22Rv1 (cell line): Measurements from ENCODE around the gene GNG7.
"Not testable (repeated sequence)": the region's sequence is repeated elsewhere in the genome, so short reads cannot be mapped to it uniquely, and the experiment has no call there.

Experiments used
- H3K27ac ChIP-seq: fragments of 450-650 bp; 2 replicates; pipeline ENCODE4 v1.5.1; 2017
- ZFX ChIP-seq: fragments of 450-650 bp; IDR thresholded peaks from 2 replicates; pipeline ENCODE4 v1.6.1; 2017; ENCODE audit warnings: antibody characterized with exemption, borderline replicate concordance
- TF ChIP-seq, protein P1 (sequence below): fragments of 450-650 bp; IDR thresholded peaks from 2 replicates; pipeline ENCODE4 v1.5.1; 2017; ENCODE audit warnings: mild to moderate bottlenecking

GNG7 gene

DNA sequence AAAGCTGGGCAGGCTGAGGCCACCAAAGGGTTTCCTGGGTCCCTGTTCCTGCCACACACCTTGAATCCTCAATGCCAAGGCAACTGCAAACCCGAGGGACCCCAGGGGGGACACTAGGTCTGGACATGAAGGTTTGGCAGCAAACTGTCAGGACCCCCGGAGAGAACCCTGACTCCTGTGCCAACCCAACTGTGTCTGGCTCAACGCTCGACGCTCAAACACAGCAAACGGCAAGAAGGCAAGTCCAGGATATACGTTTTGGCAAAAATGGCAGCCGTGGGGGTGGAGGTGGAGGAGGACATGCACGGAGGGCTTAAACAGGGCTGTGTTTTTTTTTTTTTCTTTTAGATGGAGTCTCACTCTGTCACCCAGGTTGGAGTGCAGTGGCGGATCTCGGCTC is 153.5 kb downstream of the GNG7 start:
- TF ChIP-seq ZFX: no peak
- TF ChIP-seq, protein P1, sequence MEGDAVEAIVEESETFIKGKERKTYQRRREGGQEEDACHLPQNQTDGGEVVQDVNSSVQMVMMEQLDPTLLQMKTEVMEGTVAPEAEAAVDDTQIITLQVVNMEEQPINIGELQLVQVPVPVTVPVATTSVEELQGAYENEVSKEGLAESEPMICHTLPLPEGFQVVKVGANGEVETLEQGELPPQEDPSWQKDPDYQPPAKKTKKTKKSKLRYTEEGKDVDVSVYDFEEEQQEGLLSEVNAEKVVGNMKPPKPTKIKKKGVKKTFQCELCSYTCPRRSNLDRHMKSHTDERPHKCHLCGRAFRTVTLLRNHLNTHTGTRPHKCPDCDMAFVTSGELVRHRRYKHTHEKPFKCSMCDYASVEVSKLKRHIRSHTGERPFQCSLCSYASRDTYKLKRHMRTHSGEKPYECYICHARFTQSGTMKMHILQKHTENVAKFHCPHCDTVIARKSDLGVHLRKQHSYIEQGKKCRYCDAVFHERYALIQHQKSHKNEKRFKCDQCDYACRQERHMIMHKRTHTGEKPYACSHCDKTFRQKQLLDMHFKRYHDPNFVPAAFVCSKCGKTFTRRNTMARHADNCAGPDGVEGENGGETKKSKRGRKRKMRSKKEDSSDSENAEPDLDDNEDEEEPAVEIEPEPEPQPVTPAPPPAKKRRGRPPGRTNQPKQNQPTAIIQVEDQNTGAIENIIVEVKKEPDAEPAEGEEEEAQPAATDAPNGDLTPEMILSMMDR: no peak
- H3K27ac ChIP-seq: no peak overlapping the region

DNA sequence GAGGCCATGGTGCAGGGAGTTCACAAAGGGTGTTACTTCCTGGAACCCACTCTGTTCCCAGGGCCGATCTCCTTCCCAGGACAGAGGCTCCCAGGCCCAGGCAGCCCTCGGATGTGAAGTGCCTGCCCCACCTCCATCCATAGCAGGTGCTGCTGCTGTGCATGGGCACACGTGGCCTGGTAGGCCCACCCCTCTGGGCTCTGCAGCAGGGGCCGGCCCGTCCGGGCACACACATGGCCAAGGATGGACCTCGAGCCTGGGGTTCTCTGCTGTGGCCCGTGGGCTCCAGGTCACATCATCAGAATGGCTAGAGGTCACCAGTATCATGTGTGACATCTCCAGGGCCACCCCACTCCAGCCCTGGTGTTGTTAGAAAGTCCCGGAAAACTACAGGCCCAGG is 154.8 kb downstream of the GNG7 start:
- no peak for TF ChIP-seq ZFX
- TF ChIP-seq, protein P1: no peak
- no peak overlapping the region for H3K27ac ChIP-seq

DNA sequence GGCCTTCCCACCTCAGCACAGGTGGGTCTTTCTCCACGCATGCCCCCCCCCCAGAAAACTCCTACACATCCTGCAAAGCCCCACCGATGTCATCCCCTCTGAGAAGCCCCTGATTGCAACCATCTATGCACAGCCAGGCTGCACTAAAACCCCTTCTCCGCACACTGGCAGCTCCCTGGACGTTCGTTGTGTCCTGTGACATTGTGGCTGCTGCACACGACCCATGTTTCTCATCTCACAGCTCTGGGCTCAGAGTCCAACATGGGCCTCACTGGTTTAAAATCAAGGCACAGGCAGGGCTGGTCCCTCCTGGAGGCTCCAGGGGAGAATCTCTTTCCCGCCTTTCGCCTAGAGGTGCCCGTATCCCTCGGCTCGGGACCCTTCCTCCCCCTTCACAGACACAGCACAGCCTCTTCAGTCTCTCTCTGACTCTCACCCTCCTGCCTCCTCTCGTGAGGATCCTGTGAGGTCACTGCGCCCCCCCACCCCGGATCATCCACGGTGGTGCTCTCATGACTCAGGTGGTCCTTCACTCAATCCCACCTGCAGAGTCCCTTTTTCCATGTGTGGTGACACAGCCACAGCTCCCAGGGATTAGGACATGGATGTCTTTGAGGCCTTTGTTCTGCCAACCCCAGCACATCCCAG is 155.3 kb downstream of the GNG7 start:
- TF ChIP-seq, protein P1: no peak
- H3K27ac ChIP-seq: no peak overlapping the region

DNA sequence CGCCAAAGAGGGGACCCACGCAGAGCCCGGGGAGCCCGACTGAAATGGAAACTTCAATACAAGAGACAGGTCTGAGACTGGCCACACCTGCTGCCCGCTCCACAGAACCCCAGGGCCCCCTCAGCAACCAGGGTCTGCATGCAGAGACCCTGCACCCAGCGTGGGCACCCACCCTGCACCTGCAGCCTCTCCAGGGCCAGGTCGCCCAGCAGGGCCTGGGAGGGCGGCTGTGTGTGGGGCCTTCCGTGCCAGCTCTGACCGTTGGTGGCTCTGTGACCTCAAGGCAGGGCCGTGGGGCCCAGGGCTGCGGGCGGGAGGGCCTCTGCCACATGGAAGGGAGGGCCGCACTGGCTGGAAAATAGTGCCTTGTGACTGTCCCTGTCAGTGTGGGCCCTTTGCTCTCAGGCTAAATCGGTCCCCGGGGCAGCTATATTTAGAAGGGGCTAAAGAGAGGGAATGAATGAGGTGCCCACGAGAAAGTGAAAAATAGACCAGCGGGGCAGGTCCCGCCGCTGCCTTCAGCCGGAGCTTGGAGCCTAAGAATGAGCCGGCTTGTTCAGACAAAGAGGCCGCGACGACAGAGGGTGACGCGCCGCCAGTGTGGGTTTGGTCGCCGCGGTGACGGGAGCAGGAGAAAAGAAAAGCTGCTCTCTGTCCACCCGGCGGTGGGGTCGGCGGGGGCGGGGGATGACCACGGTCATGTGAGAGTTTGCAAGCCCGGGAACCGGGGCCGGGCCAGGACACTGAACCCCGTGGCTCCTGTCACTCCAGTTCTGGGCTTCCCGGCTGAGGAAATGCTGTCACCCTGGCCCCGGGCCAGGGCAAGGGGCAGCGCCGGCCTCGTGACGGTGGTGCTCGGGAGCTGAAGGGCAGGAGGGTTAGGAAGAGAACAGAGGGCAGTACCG is 156.1 kb downstream of the GNG7 start:
- TF ChIP-seq, protein P1: no peak
- no peak for TF ChIP-seq ZFX
- H3K27ac ChIP-seq: no peak overlapping the region

DNA sequence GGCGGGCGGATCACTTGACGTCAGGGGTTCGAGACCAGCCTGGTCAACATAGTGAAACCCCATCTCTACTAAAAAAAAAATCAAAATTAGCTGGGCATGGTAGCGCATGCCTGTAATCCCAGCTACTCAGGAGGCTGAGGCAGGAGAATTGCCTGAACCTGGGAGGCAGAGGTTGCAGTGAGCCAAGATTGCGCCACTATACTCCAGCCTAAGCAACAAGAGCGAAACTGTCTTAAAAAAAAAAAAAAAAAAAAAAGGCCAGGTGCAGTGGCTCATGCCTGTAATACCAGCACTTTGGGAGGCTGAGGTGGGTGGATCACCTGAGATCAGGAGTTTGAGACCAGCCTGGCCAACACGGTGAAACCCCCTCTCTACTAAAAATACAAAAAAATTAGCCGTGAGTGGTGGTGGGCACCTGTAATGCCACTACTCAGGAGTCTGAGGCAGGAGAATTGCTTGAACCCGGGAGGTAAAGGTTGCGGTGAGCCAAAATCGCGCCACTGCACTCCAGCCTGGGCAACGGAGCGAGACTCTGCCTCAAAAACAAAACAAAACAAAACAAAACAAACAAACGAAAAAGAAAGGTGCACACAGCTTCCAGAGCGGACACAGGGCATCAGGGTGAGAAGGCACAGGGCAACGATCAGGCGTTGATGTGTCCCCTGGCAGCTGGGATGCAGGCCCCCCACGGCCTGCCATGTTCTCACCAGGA is 156.9 kb downstream of the GNG7 start:
- not testable (repeated sequence) for H3K27ac ChIP-seq

DNA sequence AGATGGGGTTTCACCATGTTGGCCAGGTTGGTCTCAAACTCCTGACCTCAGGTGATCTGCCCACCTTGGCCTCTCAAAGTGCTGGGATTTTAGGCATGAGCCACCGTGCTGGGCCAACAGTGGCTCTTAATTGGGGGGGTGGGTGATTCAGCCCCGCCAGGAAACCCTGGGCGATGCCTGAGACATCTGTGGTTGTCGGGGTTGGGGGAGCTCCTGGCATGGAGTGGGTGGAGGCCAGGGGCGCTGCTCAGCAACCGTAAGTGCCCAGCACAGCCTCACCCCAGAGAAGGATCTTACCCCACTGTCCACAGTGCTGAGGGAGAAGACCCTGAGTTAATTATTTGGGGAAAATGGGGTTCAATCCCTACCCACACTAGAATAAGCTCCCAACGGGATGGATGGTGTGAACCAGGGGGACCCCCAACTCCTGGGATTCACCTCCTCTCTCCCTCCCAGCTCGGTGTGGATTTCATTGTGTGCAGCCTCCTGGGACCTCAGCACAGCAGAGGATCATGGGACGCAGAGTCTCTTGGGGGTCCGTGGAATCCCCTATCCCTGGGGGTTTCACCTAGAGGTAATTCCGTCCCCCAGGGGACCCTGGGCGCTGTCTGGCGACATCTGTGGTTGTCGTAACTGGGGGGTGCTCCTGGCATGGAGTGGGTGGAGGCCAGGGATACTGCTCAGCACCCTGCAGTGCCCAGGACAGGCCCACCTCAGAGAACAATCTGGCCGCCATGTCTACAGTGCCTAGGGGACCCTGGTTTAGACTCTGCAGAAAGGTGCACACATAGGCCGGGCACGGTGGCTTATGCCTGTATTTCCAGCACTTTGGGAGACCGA is 157.7 kb downstream of the GNG7 start:
- H3K27ac ChIP-seq: peak overlapping the region; percentile 94
- TF ChIP-seq, protein P1: no peak
- TF ChIP-seq ZFX: no peak
